Peyer's patch (tissue), 4 donors: ENCODE data around the gene NFIX. TPM values are rescaled to one million over a fixed set of nuclear protein-coding genes. Genes with fewer than 3 reads are reported as not detected.

Experiments
- DNase-seq, 3 donors: peaks; one replicate each; pipeline ENCODE4 v3.0.0-alpha.2; 2017 to 2019
- H3K27ac ChIP-seq, 4 donors: fragments of 200-600 bp; sonication (generic); one replicate each; pipeline ENCODE4 v1.5.1; 2016 to 2019
- H3K27me3 ChIP-seq, 2 donors: fragments of 200-600 bp; sonication (generic); one replicate each; pipeline ENCODE4 v1.5.1; 2019
- H3K36me3 ChIP-seq, 3 donors: fragments of 200-600 bp; sonication (generic); one replicate each; pipeline ENCODE4 v1.5.1; 2016 to 2019
- H3K4me1 ChIP-seq, 4 donors: fragments of 200-600 bp; sonication (generic); one replicate each; pipeline ENCODE4 v1.5.1; 2016 to 2019
- H3K4me3 ChIP-seq, 4 donors: fragments of 200-600 bp; sonication (generic); 1 replicate in 3 of 4; 2 replicates in 1 of 4; pipeline ENCODE4 v1.5.1; 2016 to 2019; ENCODE audit warnings: mild to moderate bottlenecking in 1 of 4
- H3K9me3 ChIP-seq, 4 donors: fragments of 200-600 bp; sonication (generic); one replicate each; pipeline ENCODE4 v1.5.1; 2016 to 2019; ENCODE audit warnings: mild to moderate bottlenecking in 1 of 4
- CTCF ChIP-seq, 6 experiments: fragments of 450-650 bp in 4 of 6; fragments of 200-600 bp in 2 of 6; sonication (generic) in 1 of 6; IDR thresholded peaks; one replicate each; pipeline ENCODE4 v1.5.1; 2017 to 2019; ENCODE audit warnings: antibody characterized with exemption in 6 of 6, mild to moderate bottlenecking in 3 of 6, moderate library complexity in 1 of 6
- POLR2A ChIP-seq, 2 donors: fragments of 450-650 bp; IDR thresholded peaks; one replicate each; pipeline ENCODE4 v1.5.1; 2017; ENCODE audit warnings: antibody characterized with exemption in 2 of 2, mild to moderate bottlenecking in 2 of 2, moderate library complexity in 2 of 2
- total RNA-seq, 4 donors: library from RNA; depleted of rRNA; stranded (reverse); fragments of >200 nt; gene quantifications; one replicate each; pipeline ENCODE4 v1.1.0, GENCODE V29; 2016

NFIX gene
- total RNA-seq, 4 donors from 2014 or later, result 13.5 to 56.9 (median 40.0) TPM

DNA sequence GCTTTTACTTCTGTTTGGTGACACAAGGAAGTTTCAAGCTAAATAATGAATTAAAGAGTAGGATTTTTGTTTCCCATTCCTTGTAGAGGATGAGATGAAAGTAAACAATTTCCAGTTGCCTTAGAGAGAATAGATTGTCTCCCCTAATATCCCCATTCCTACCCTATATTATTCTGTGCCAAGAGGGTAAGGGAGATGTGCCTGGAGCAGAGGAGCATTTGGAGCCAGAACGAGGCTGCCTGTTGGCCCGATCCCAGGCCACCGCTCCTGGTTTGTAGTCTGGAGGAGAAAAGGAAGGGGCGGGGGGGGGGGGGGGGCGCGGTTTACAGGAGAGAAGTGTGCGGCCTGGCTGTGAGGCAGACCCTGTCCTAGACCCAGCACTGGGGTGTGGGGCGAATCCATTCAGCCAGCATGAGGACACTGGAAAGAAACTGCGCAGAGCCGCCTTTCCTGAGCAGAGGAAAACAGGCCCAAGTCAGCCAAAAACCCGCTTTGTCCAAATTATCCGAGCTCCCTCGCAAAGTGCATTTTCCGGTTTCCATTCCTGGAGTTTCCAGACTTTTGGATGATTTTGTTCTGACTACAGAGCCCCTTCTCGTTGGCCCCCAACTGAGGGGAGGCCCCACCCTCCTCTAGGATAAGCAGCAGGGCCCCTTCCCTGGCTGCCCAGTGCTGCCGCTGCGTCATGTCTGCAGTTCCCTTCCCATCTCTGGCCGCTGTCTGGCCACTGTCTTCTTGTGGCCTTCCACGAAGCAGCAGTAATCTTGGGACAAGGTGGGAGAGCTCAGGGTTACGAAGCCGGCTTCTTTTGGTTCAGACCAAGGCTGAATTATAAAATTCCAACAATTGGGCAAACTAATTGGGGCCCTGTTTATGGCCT, 23.0 kb downstream of the NFIX start:
- peak overlapping the region; percentile 39 to 92 (median 70) for H3K27ac ChIP-seq
- H3K4me3 ChIP-seq, result no peak overlapping the region
- H3K36me3 ChIP-seq, result no peaks in the 10 kb centered on the region
- no peaks in the 10 kb centered on the region for H3K9me3 ChIP-seq
- H3K4me1 ChIP-seq, result peaks cover 0 to 74% (median 3%) of the 10 kb centered on the region in 4 donors
- no peak for DNase-seq
- no peaks in the 10 kb centered on the region for H3K27me3 ChIP-seq
- no peak for TF ChIP-seq POLR2A (IDR thresholded peaks at IDR 0.05)
- TF ChIP-seq CTCF (IDR thresholded peaks at IDR 0.05), result no peak

GRCh38 chr19:13019332-13019731, 24.1 kb downstream of the NFIX start:
- no peak overlapping the region for H3K4me3 ChIP-seq
- no peaks in the 10 kb centered on the region for H3K27me3 ChIP-seq
- no peaks in the 10 kb centered on the region for H3K9me3 ChIP-seq
- H3K36me3 ChIP-seq, result no peaks in the 10 kb centered on the region
- peaks cover 0 to 72% (median 6%) of the 10 kb centered on the region in 4 donors for H3K4me1 ChIP-seq
- peak overlapping the region in 1 of 4 donors; percentile 92 for H3K27ac ChIP-seq
- TF ChIP-seq CTCF (IDR thresholded peaks at IDR 0.05) (no peak), POLR2A (IDR thresholded peaks at IDR 0.05) (no peak)
- no peak for DNase-seq

DNA sequence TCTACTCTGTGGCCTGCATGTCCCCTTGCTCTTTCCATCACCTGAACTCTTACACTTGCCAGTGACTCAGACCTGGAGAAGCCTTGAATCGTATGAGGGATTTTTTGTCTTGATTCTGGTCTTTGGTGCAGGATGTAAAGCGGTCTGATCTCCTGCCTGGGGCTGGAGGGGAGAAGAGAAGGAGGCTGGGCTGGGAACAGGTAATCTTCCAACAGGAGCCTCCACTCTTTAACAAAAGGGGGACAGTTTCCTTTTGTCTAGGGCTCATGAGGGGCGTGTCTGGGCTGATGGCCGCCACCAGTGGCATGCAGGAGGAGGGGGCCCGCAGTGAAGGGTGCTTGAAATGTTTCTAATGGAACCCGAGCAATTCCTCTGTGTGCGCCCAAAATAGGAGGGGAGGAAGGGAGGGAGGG, 24.7 kb downstream of the NFIX start:
- TF ChIP-seq CTCF (IDR thresholded peaks at IDR 0.05), result no peak
- no peak for TF ChIP-seq POLR2A (IDR thresholded peaks at IDR 0.05)
- Histone ChIP-seq H3K4me3 (no peak overlapping the region), H3K4me1 (peaks cover 0 to 74% (median 9%) of the 10 kb centered on the region in 4 donors), H3K36me3 (no peaks in the 10 kb centered on the region), H3K9me3 (no peaks in the 10 kb centered on the region), H3K27ac (peak overlapping the region in 3 of 4 donors; percentile 31 to 92 (median 90)), H3K27me3 (no peaks in the 10 kb centered on the region)
- no peak for DNase-seq

GRCh38 chr19:13022111-13022858, 27.0 kb downstream of the NFIX start:
- peak overlapping the region; percentile 25 to 49 (median 32) for H3K4me3 ChIP-seq
- peaks cover 0 to 83% (median 11%) of the 10 kb centered on the region in 4 donors for H3K4me1 ChIP-seq
- TF ChIP-seq CTCF (IDR thresholded peaks at IDR 0.05) (no peak), POLR2A (IDR thresholded peaks at IDR 0.05) (no peak)
- H3K27ac ChIP-seq, result peak overlapping the region; percentile 58 to 92 (median 80)
- H3K9me3 ChIP-seq, result no peaks in the 10 kb centered on the region
- no peak for DNase-seq
- H3K36me3 ChIP-seq, result no peaks in the 10 kb centered on the region
- no peaks in the 10 kb centered on the region for H3K27me3 ChIP-seq

DNA sequence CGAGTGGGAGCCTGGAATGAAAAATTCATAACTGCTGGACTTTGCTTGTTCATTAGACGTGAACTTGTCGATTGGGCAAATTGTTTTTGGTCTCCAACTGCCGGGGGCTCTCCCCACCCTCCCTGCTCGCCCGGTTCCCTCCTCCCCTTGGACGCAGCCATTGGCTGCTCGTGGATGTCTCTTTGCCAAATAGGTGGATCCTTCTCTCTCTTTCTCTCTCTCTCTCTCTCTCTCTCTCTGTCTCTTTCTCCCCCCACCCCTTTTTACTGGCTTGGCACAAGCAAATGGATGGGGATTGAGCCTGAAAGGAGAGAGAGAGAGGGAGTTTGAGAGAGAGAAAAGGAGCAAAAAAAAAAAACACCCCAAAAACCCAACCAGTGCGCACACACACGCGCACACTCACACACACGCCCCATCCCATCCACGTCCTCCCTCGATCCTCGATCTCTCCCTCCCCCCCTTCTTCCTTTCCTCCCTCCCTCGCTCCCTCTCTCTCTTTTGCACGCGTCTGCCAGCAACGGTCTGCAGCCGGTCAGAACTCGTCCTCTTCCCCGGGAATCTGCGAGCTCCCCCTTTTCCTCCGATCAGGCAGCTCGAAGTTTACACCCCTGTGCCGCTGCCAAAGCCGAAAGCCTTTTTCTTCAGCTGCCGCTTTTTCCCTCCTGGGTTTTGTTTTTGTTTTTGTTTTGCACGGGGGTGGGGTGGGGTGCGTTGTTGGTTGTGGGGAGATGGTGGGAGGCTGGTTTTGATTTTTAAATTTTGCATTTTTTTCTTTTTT, 27.8 kb downstream of the NFIX start:
- H3K36me3 ChIP-seq, result no peaks in the 10 kb centered on the region
- DNase-seq, result peak; percentile 24 to 79 (median 71)
- no peaks in the 10 kb centered on the region for H3K9me3 ChIP-seq
- peak overlapping the region; percentile 22 to 49 (median 30) for H3K4me3 ChIP-seq
- peaks cover 0 to 81% (median 11%) of the 10 kb centered on the region in 4 donors for H3K4me1 ChIP-seq
- peak overlapping the region; percentile 58 to 92 (median 74) for H3K27ac ChIP-seq
- no peak for TF ChIP-seq POLR2A (IDR thresholded peaks at IDR 0.05)
- TF ChIP-seq CTCF (IDR thresholded peaks at IDR 0.05), result peak in 2 of 6 experiments; percentile 4 to 18
- no peaks in the 10 kb centered on the region for H3K27me3 ChIP-seq
